GM13976 (cell line): Measurements from ENCODE around the gene OR52E2.

ENCODE experiments used
- DNase-seq: peaks from one replicate; pipeline ENCODE4 v3.0.0; 2012; ENCODE audit warnings: low spot score
- CTCF ChIP-seq: IDR thresholded peaks from 2 replicates; pipeline ENCODE4 v1.5.1; 2012; ENCODE audit warnings: borderline replicate concordance, mild to moderate bottlenecking; ENCODE audit not compliant: insufficient read depth; ENCODE audit errors: extremely low read depth, missing control alignments, control extremely low read depth
- in situ Hi-C: fragments of 300-500 bp; cut with MboI; formaldehyde crosslinking; loops from one replicate; pipeline ENCODE4 v1.12.0; 2022; ENCODE audit warnings: low sequenced_read_pairs, mixed read lengths, inconsistent platforms; ENCODE audit not compliant: unreplicated experiment

OR52E2 gene

GRCh38 chr11:5037926-5038325, 21.5 kb downstream of the OR52E2 start:
- DNase-seq = no peak
- TF ChIP-seq CTCF = no peak
- in situ Hi-C loops = no loop called here

- in situ Hi-C loops = no loop called here
- no peak for TF ChIP-seq CTCF
- DNase-seq = no peak
Observed at GRCh38 chr11:5036669-5037068, 22.8 kb downstream of the OR52E2 start.

GRCh38 chr11:5021996-5022395, 37.4 kb downstream of the OR52E2 start:
- TF ChIP-seq CTCF = no peak
- in situ Hi-C loops = no loop called here
- DNase-seq = no peak

GRCh38 chr11:5013012-5013411, 46.4 kb downstream of the OR52E2 start:
- no peak for DNase-seq
- in situ Hi-C loops = no loop called here
- TF ChIP-seq CTCF = no peak

- in situ Hi-C loops = no loop called here
- DNase-seq = no peak
- no peak for TF ChIP-seq CTCF
Observed at GRCh38 chr11:5011254-5011653, 48.2 kb downstream of the OR52E2 start.
